Kidney (tissue), 14 donors: Measurements from ENCODE around the gene CELSR2. TPM values are rescaled to one million over a fixed set of nuclear protein-coding genes. Genes with fewer than 3 reads are reported as not detected.
"Not testable (repeated sequence)": the region's sequence is repeated elsewhere in the genome, so short reads cannot be mapped to it uniquely, and the experiment has no call there.

Experiments
- DNase-seq, 5 donors: peaks; one replicate each; pipeline ENCODE4 v3.0.0-alpha.2; 2013 to 2020
- FAIRE-seq: peaks from 2 replicates; lab custom pipeline; 2012; peaks lifted over from hg19 to GRCh38; lab: Jason Lieb, UNC
- H3K27ac ChIP-seq, 2 donors: one replicate each; pipeline ENCODE4 v1.7.0; 2013; ENCODE audit warnings: low read depth in 2 of 2, low read length in 2 of 2, inconsistent platforms in 1 of 2
- H3K27me3 ChIP-seq: one replicate; pipeline ENCODE4 v1.7.1; 2013; ENCODE audit warnings: low read length, inconsistent platforms; ENCODE audit not compliant: control insufficient read depth, insufficient read depth
- H3K36me3 ChIP-seq, 3 donors: one replicate each; pipeline versions ENCODE4 v1.7.0 to v1.7.1; 2013; ENCODE audit warnings: low read length in 3 of 3, control low read depth in 1 of 3, inconsistent platforms in 1 of 3; ENCODE audit not compliant: insufficient read depth in 3 of 3, control insufficient read depth in 2 of 3
- H3K4me1 ChIP-seq, 3 donors: one replicate each; pipeline versions ENCODE4 v1.7.0 to v1.7.1; 2013; ENCODE audit warnings: low read length in 3 of 3, inconsistent platforms in 1 of 3, low read depth in 1 of 3; ENCODE audit not compliant: control insufficient read depth in 2 of 3, insufficient read depth in 2 of 3
- H3K4me3 ChIP-seq, 3 donors: one replicate each; pipeline versions ENCODE4 v1.7.0 to v1.8.1; 2013; ENCODE audit warnings: low read length in 3 of 3, control low read depth in 1 of 3, inconsistent platforms in 1 of 3
- H3K9ac ChIP-seq, 3 donors: one replicate each; pipeline versions ENCODE4 v1.7.0 to v1.7.1; 2013; ENCODE audit warnings: low read length in 3 of 3, control low read depth in 1 of 3, inconsistent platforms in 1 of 3
- H3K9me3 ChIP-seq, 3 donors: one replicate each; pipeline versions ENCODE4 v1.7.0 to v1.7.1; 2013; ENCODE audit warnings: low read length in 3 of 3, control low read depth in 1 of 3, inconsistent platforms in 1 of 3; ENCODE audit not compliant: control insufficient read depth in 2 of 3, insufficient read depth in 1 of 3
- CTCF ChIP-seq: IDR thresholded peaks from 3 replicates; pipeline ENCODE4 v1.5.1; 2012; ENCODE audit warnings: mild to moderate bottlenecking, moderate library complexity, borderline replicate concordance; ENCODE audit not compliant: insufficient read depth; ENCODE audit errors: extremely low read depth
- intact Hi-C: fragments of 100-400 bp; cut with DNase I; formaldehyde crosslinking; loops from one replicate; pipeline ENCODE4 v1.11.1; 2022
- polyA plus RNA-seq: library from polyadenylated mRNA; stranded (reverse); fragments of 350-450 nt; fragmentation: Illumina TruSeq; extraction: RNeasy Lipid Tissue Mini Kit (QIAGEN cat#74804); gene quantifications from one replicate; pipeline ENCODE4 v1.2.3, GENCODE V29; 2014; ENCODE audit warnings: low read depth, low replicate concordance; ENCODE audit not compliant: insufficient read depth
- total RNA-seq: library from RNA; stranded (reverse); fragmentation: NEBNext Ultra II Directional; extraction: Animal tissue kit (Norgen Biotek cat#: 25700); gene quantifications from one replicate; pipeline ENCODE4 v1.2.1, GENCODE V29; 2021
- donor health status: control.
- donor health status: control.
- donor health status: control.
- donor health status: control.
- donor health status: control.
- donor health status: DM: yes; HTN: yes; CAD: no.
- donor health status: Normal renal cell carcinoma (clear cell type).

Gene CELSR2
- total and polyA plus RNA-seq, 2 donors from 2014 or later: 10.6 to 65.6 TPM

GRCh38 chr1:109304226-109304920 lies 55.0 kb downstream of the CELSR2 start:
- DNase-seq (no peak), FAIRE-seq (no peak)
- no peak for TF ChIP-seq CTCF
- H3K9ac ChIP-seq: no peak overlapping the region
- intact Hi-C loops: no loop called here
- H3K36me3 ChIP-seq: no peaks in the 10 kb centered on the region
- H3K4me3 ChIP-seq: no peak overlapping the region
- H3K4me1 ChIP-seq: peaks cover 0 to 7% (median 0%) of the 10 kb centered on the region in 3 donors
- peaks cover 0 to 2% (median 0%) of the 10 kb centered on the region in 3 donors for H3K9me3 ChIP-seq
- H3K27ac ChIP-seq: no peak overlapping the region
- no peaks in the 10 kb centered on the region for H3K27me3 ChIP-seq

GRCh38 chr1:109305991-109306390 lies 56.7 kb downstream of the CELSR2 start:
- H3K36me3 ChIP-seq, H3K27ac ChIP-seq, H3K9ac ChIP-seq, intact Hi-C loops, H3K4me1 ChIP-seq, H3K27me3 ChIP-seq, FAIRE-seq, H3K4me3 ChIP-seq, H3K9me3 ChIP-seq: not testable (repeated sequence)
- peak in 1 of 5 donors; percentile 29 for DNase-seq

- Histone ChIP-seq H3K36me3 (peaks cover 0 to 2% (median 0%) of the 10 kb centered on the region in 3 donors), H3K27ac (no peak within 1 kb of the TSS), H3K4me1 (peaks cover 0 to 7% (median 3%) of the 10 kb centered on the region in 3 donors), H3K4me3 (no peak within 1 kb of the TSS), H3K9ac (no peak within 1 kb of the TSS), H3K9me3 (peaks cover 0 to 1% (median 0%) of the 10 kb centered on the region in 3 donors), H3K27me3 (no peaks in the 10 kb centered on the region)
- no peak for TF ChIP-seq CTCF
- DNase-seq (peak in 1 of 5 donors; percentile 39), FAIRE-seq (no peak)
- intact Hi-C loops: no loop called here
These were observed 57.5 kb downstream of the CELSR2 start, which contains the start of gene MYBPHL for GRCh38 chr1:109306832-109307273. Gene MYBPHL (minus strand): TSS chr1:109307011. CDS start chr1:109306991, 20 bp downstream.

GRCh38 chr1:109307274-109308021 lies 58.1 kb downstream of the CELSR2 start:
- intact Hi-C loops: no loop called here
- Histone ChIP-seq H3K4me3 (no peak overlapping the region), H3K4me1 (peaks cover 0 to 7% (median 3%) of the 10 kb centered on the region in 3 donors), H3K27ac (no peak overlapping the region), H3K9me3 (no peaks in the 10 kb centered on the region), H3K36me3 (peaks cover 0 to 2% (median 0%) of the 10 kb centered on the region in 3 donors), H3K9ac (no peak overlapping the region), H3K27me3 (no peaks in the 10 kb centered on the region)
- DNase-seq: no peak
- no peak for FAIRE-seq
- TF ChIP-seq CTCF: no peak
